HEK293T (cell line): ENCODE data around the gene OR6B3.

Experiments used
- CTCF ChIA-PET: fragments of 350-600 bp; formaldehyde crosslinking; extraction: SDS; loops from one replicate; lab custom pipeline; 2021; ENCODE audit warnings: antibody characterized with exemption, inconsistent platforms; lab: Yijun Ruan, JAX
- POLR2A ChIA-PET: fragments of 350-600 bp; formaldehyde crosslinking; extraction: SDS; loops from one replicate; lab custom pipeline; 2020; ENCODE audit warnings: antibody characterized with exemption, inconsistent platforms; lab: Yijun Ruan, JAX
- DNase-seq: peaks from one replicate; pipeline ENCODE4 v3.0.0; 2012; ENCODE audit warnings: mixed read lengths; ENCODE audit errors: extremely low spot score
- ARNT ChIP-seq: fragments of 450-650 bp; IDR thresholded peaks from 2 replicates; pipeline ENCODE4 v1.6.1; 2017; ENCODE audit warnings: mild to moderate bottlenecking
- BHLHE40 ChIP-seq: fragments of 450-650 bp; IDR thresholded peaks from 2 replicates; pipeline ENCODE4 v1.6.1; 2016; ENCODE audit warnings: mild to moderate bottlenecking, moderate library complexity, borderline replicate concordance
- CTBP1 ChIP-seq: fragments of 450-650 bp; IDR thresholded peaks from 2 replicates; pipeline ENCODE4 v1.6.1; 2016; ENCODE audit warnings: borderline replicate concordance
- ELF4 ChIP-seq: fragments of 450-650 bp; IDR thresholded peaks from 2 replicates; pipeline ENCODE4 v1.6.1; 2017; ENCODE audit warnings: antibody characterized with exemption
- FOXA1 ChIP-seq: fragments of 450-650 bp; IDR thresholded peaks from 2 replicates; pipeline ENCODE4 v1.6.1; 2016; ENCODE audit warnings: mild to moderate bottlenecking
- FOXK2 ChIP-seq: fragments of 450-650 bp; IDR thresholded peaks from 2 replicates; pipeline ENCODE4 v1.6.1; 2016; ENCODE audit warnings: mild to moderate bottlenecking
- FOXM1 ChIP-seq: fragments of 450-650 bp; IDR thresholded peaks from 2 replicates; pipeline ENCODE4 v1.6.1; 2017; ENCODE audit warnings: mild to moderate bottlenecking, borderline replicate concordance
- HDGF ChIP-seq: fragments of 450-650 bp; IDR thresholded peaks from 2 replicates; pipeline ENCODE4 v1.6.1; 2017; ENCODE audit warnings: antibody characterized with exemption, borderline replicate concordance
- L3MBTL2 ChIP-seq: fragments of 450-650 bp; conservative IDR thresholded peaks from 2 replicates; pipeline ENCODE4 v1.6.1; 2016; ENCODE audit warnings: mild to moderate bottlenecking
- LEF1 ChIP-seq: fragments of 450-650 bp; IDR thresholded peaks from 2 replicates; pipeline ENCODE4 v1.6.1; 2017; ENCODE audit warnings: mild to moderate bottlenecking, borderline replicate concordance
- NFRKB ChIP-seq: fragments of 450-650 bp; IDR thresholded peaks from 2 replicates; pipeline ENCODE4 v1.6.1; 2016; ENCODE audit warnings: mild to moderate bottlenecking, moderate library complexity
- PKNOX1 ChIP-seq: fragments of 450-650 bp; IDR thresholded peaks from 2 replicates; pipeline ENCODE4 v1.6.1; 2016
- SP1 ChIP-seq: fragments of 450-650 bp; IDR thresholded peaks from 2 replicates; pipeline ENCODE4 v1.6.1; 2017
- SUZ12 ChIP-seq: fragments of 450-650 bp; IDR thresholded peaks from 2 replicates; pipeline ENCODE4 v1.6.1; 2016; ENCODE audit warnings: mild to moderate bottlenecking
- TARDBP ChIP-seq: fragments of 450-650 bp; IDR thresholded peaks from 2 replicates; pipeline ENCODE4 v1.6.1; 2016
- ZNF384 ChIP-seq: fragments of 450-650 bp; IDR thresholded peaks from 2 replicates; pipeline ENCODE4 v1.6.1; 2016

The OR6B3 gene

GRCh38 chr2:240053173-240054155 lies at the start of gene OR6B3:
Gene OR6B3, minus strand, starts transcription at chr2:240053521.
- CTCF ChIA-PET, result no interaction called here
- DNase-seq, result no peak
- POLR2A ChIA-PET, result no interaction called here
- TF ChIP-seq NFRKB (no peak), FOXA1 (no peak), FOXM1 (no peak), ZNF384 (no peak), CTBP1 (no peak), SP1 (no peak)

GRCh38 chr2:240098349-240098748 lies 45.0 kb upstream of the OR6B3 start:
- ChIA-PET CTCF (no interaction called here), POLR2A (no interaction called here)
- DNase-seq, result no peak
- no peak for TF ChIP-seq ARNT
- no peak for TF ChIP-seq ELF4
- TF ChIP-seq TARDBP, result no peak
- no peak for TF ChIP-seq SUZ12
- no peak for TF ChIP-seq FOXA1
- TF ChIP-seq FOXK2, result no peak
- TF ChIP-seq PKNOX1, result no peak
- TF ChIP-seq FOXM1, result no peak
- no peak for TF ChIP-seq CTBP1
- no peak for TF ChIP-seq SP1
- no peak for TF ChIP-seq HDGF
- TF ChIP-seq L3MBTL2, result no peak
- TF ChIP-seq ZNF384, result no peak
- no peak for TF ChIP-seq BHLHE40

- ChIA-PET POLR2A (no interaction called here), CTCF (no interaction called here)
- TF ChIP-seq SP1 (no peak), HDGF (no peak), TARDBP (no peak), FOXK2 (no peak), L3MBTL2 (no peak), ZNF384 (no peak), SUZ12 (no peak), FOXA1 (no peak), CTBP1 (no peak), LEF1 (no peak), ARNT (no peak), BHLHE40 (no peak), FOXM1 (no peak), NFRKB (no peak)
- DNase-seq, result no peak
These were observed 42.5 kb upstream of the OR6B3 start for GRCh38 chr2:240095556-240096523.

GRCh38 chr2:240089306-240089705 lies 36.0 kb upstream of the OR6B3 start:
- ChIA-PET POLR2A (no interaction called here), CTCF (no interaction called here)
- no peak for TF ChIP-seq PKNOX1
- TF ChIP-seq ELF4, result no peak
- no peak for TF ChIP-seq BHLHE40
- no peak for TF ChIP-seq ARNT
- TF ChIP-seq FOXA1, result no peak
- TF ChIP-seq SUZ12, result no peak
- TF ChIP-seq HDGF, result no peak
- TF ChIP-seq SP1, result no peak
- no peak for TF ChIP-seq FOXM1
- TF ChIP-seq FOXK2, result no peak
- DNase-seq, result no peak

GRCh38 chr2:240086563-240086962 lies 33.2 kb upstream of the OR6B3 start:
- ChIA-PET POLR2A (no interaction called here), CTCF (no interaction called here)
- DNase-seq, result no peak
- TF ChIP-seq LEF1 (no peak), FOXK2 (no peak), CTBP1 (no peak), BHLHE40 (no peak), ELF4 (no peak), ARNT (no peak), L3MBTL2 (no peak), FOXA1 (no peak)

GRCh38 chr2:240078631-240079030 lies 25.3 kb upstream of the OR6B3 start:
- TF ChIP-seq NFRKB (no peak), FOXA1 (no peak), TARDBP (no peak), ARNT (no peak), PKNOX1 (no peak), ELF4 (no peak), BHLHE40 (no peak), L3MBTL2 (no peak), FOXK2 (no peak), HDGF (no peak), CTBP1 (no peak), FOXM1 (no peak), ZNF384 (no peak), LEF1 (no peak), SUZ12 (no peak), SP1 (no peak)
- no peak for DNase-seq
- ChIA-PET CTCF (interaction anchor here (0.6 kb wide), 1 partner anchor 55 kb away, joined by 3 read pairs; no protein-coding TSS in a partner anchor), POLR2A (no interaction called here)
